Neural cell (in vitro differentiated cells): Measurements from ENCODE around the gene ARGLU1.

ENCODE experiments used
- CTCF ChIP-seq: fragments of 450-650 bp; IDR thresholded peaks from 2 replicates; pipeline ENCODE4 v1.5.1; 2014; ENCODE audit warnings: antibody characterized with exemption, mild to moderate bottlenecking, moderate library complexity; ENCODE audit not compliant: poor library complexity, severe bottlenecking
- TF ChIP-seq, protein P1 (sequence below): IDR thresholded peaks from 2 replicates; pipeline ENCODE4 v1.6.1; 2012; ENCODE audit warnings: borderline replicate concordance

- no peak for TF ChIP-seq CTCF
- TF ChIP-seq, protein P1, sequence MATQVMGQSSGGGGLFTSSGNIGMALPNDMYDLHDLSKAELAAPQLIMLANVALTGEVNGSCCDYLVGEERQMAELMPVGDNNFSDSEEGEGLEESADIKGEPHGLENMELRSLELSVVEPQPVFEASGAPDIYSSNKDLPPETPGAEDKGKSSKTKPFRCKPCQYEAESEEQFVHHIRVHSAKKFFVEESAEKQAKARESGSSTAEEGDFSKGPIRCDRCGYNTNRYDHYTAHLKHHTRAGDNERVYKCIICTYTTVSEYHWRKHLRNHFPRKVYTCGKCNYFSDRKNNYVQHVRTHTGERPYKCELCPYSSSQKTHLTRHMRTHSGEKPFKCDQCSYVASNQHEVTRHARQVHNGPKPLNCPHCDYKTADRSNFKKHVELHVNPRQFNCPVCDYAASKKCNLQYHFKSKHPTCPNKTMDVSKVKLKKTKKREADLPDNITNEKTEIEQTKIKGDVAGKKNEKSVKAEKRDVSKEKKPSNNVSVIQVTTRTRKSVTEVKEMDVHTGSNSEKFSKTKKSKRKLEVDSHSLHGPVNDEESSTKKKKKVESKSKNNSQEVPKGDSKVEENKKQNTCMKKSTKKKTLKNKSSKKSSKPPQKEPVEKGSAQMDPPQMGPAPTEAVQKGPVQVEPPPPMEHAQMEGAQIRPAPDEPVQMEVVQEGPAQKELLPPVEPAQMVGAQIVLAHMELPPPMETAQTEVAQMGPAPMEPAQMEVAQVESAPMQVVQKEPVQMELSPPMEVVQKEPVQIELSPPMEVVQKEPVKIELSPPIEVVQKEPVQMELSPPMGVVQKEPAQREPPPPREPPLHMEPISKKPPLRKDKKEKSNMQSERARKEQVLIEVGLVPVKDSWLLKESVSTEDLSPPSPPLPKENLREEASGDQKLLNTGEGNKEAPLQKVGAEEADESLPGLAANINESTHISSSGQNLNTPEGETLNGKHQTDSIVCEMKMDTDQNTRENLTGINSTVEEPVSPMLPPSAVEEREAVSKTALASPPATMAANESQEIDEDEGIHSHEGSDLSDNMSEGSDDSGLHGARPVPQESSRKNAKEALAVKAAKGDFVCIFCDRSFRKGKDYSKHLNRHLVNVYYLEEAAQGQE: no peak
Observed at GRCh38 chr13:106534639-106535551, 33.0 kb downstream of the ARGLU1 start.
